DND-41 (cell line): ENCODE measurements around the gene NXNL1.

Experiments used
- CTCF ChIP-seq: IDR thresholded peaks from 2 replicates; pipeline ENCODE4 v1.5.1; 2012; ENCODE audit warnings: borderline replicate concordance, low read length, moderate library complexity, mild to moderate bottlenecking; ENCODE audit not compliant: poor library complexity, severe bottlenecking; ENCODE audit errors: extremely low read depth
- EZH2 ChIP-seq: IDR thresholded peaks from 3 replicates; pipeline ENCODE4 v1.6.1; 2012; ENCODE audit warnings: borderline replicate concordance, low read depth, mild to moderate bottlenecking, moderate library complexity, low read length, inconsistent platforms; ENCODE audit not compliant: severe bottlenecking

GRCh38 chr19:17481986-17482385, 21.3 kb upstream of the NXNL1 start:
- no peak for TF ChIP-seq CTCF
- TF ChIP-seq EZH2: no peak
